KMS-11 (cell line): Measurements from ENCODE around the gene CCDC136.

ENCODE experiments used
- H2AFZ ChIP-seq: fragments of 200-600 bp; sonication (generic); 2 replicates; pipeline ENCODE4 v1.6.1; 2016; ENCODE audit warnings: antibody characterized with exemption, mixed run types, low read depth
- H3K27ac ChIP-seq: fragments of 200-600 bp; sonication (generic); 2 replicates; pipeline ENCODE4 v1.6.1; 2016; ENCODE audit warnings: mild to moderate bottlenecking, mixed run types
- H3K27me3 ChIP-seq: fragments of 200-600 bp; sonication (generic); 2 replicates; pipeline ENCODE4 v1.6.1; 2017; ENCODE audit warnings: mild to moderate bottlenecking, low read depth, mixed run types, moderate library complexity; ENCODE audit not compliant: insufficient read depth
- H3K36me3 ChIP-seq: fragments of 200-600 bp; sonication (generic); 2 replicates; pipeline ENCODE4 v1.6.1; 2017; ENCODE audit warnings: mild to moderate bottlenecking, mixed run types; ENCODE audit not compliant: insufficient read depth
- H3K4me1 ChIP-seq: fragments of 200-600 bp; sonication (generic); 2 replicates; pipeline ENCODE4 v1.6.1; 2016; ENCODE audit warnings: mild to moderate bottlenecking, low read depth, mixed run types; ENCODE audit not compliant: poor library complexity, severe bottlenecking
- H3K4me2 ChIP-seq: fragments of 200-600 bp; sonication (generic); 2 replicates; pipeline ENCODE4 v1.7.0; 2016; ENCODE audit warnings: mild to moderate bottlenecking, mixed run types
- H3K4me3 ChIP-seq: fragments of 200-600 bp; sonication (generic); IDR thresholded peaks from 2 replicates; pipeline ENCODE4 v1.6.1; 2017; ENCODE audit warnings: low read depth, low read length, mixed read lengths; ENCODE audit not compliant: insufficient read depth
- H3K79me2 ChIP-seq: fragments of 200-600 bp; sonication (generic); 2 replicates; pipeline ENCODE4 v1.6.1; 2016; ENCODE audit warnings: low read depth, mixed run types; ENCODE audit not compliant: insufficient read depth
- H3K9ac ChIP-seq: fragments of 200-600 bp; sonication (generic); 2 replicates; pipeline ENCODE4 v1.6.1; 2016; ENCODE audit warnings: mild to moderate bottlenecking, mixed run types
- H4K20me1 ChIP-seq: fragments of 200-600 bp; sonication (generic); 2 replicates; pipeline ENCODE4 v1.6.1; 2016; ENCODE audit warnings: mild to moderate bottlenecking, mixed run types; ENCODE audit not compliant: insufficient read depth
- TF ChIP-seq, protein P1 (sequence below): fragments of 200-600 bp; sonication (generic); conservative IDR thresholded peaks from 2 replicates; pipeline ENCODE4 v1.6.1; 2017; ENCODE audit warnings: low read depth, mild to moderate bottlenecking, antibody characterized with exemption, low read length, moderate library complexity, mixed read lengths

CCDC136 gene

DNA sequence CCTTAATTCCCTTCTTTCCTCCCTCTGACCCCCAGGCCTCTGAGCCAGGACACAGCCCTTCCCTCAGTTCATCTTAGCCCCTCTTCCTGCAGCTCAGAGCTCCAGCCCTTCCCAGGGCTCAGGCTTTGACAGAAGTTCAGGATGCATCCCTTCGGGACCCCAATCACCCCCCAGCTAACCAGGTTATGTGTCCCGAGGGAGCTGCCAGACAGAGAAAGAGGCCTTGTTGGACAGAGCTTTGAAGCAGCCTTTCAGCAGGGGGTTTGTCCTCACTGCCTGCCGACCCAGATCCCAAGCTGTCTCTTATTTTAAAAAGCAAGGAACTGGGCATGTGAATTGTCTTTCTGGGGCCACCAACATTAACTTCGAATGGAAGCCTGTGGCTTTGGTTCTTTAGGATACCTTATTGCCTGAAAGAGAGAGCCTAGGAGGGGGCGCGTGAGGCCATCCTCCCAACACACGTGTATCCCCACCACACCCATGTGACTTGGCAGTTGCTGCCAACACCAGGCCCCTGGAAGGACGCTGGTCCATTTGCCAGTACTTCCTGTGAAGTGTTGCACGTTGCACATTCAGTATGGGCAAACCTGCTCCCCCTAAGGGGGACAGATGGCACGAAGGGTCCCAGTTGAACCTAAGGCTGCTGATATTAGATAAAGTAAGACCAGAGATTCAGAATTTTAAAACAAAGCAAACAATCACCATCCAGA, 858 bp downstream of the CCDC136 start:
- no peak overlapping the region for H3K4me2 ChIP-seq
- no peak overlapping the region for H3K4me3 ChIP-seq
- no peaks in the 10 kb centered on the region for H3K36me3 ChIP-seq
- no peak overlapping the region for H3K27ac ChIP-seq
- peaks cover 11% of the 10 kb centered on the region; the same call in 1 of the 2 replicates for H3K27me3 ChIP-seq
- H3K79me2 ChIP-seq: no peaks in the 10 kb centered on the region
- peaks cover 10% of the 10 kb centered on the region for H3K4me1 ChIP-seq
- H2AFZ ChIP-seq: no peak overlapping the region
- TF ChIP-seq, protein P1, sequence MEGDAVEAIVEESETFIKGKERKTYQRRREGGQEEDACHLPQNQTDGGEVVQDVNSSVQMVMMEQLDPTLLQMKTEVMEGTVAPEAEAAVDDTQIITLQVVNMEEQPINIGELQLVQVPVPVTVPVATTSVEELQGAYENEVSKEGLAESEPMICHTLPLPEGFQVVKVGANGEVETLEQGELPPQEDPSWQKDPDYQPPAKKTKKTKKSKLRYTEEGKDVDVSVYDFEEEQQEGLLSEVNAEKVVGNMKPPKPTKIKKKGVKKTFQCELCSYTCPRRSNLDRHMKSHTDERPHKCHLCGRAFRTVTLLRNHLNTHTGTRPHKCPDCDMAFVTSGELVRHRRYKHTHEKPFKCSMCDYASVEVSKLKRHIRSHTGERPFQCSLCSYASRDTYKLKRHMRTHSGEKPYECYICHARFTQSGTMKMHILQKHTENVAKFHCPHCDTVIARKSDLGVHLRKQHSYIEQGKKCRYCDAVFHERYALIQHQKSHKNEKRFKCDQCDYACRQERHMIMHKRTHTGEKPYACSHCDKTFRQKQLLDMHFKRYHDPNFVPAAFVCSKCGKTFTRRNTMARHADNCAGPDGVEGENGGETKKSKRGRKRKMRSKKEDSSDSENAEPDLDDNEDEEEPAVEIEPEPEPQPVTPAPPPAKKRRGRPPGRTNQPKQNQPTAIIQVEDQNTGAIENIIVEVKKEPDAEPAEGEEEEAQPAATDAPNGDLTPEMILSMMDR: no peak
- no peaks in the 10 kb centered on the region for H4K20me1 ChIP-seq
- H3K9ac ChIP-seq: no peak overlapping the region

GRCh38 chr7:128793181-128793547, 1.4 kb downstream of the CCDC136 start:
- no peak overlapping the region for H3K4me3 ChIP-seq
- TF ChIP-seq, protein P1: no peak
- no peaks in the 10 kb centered on the region for H3K36me3 ChIP-seq
- H4K20me1 ChIP-seq: no peaks in the 10 kb centered on the region
- H3K27me3 ChIP-seq: peaks cover 11% of the 10 kb centered on the region; the same call in 1 of the 2 replicates
- H3K4me1 ChIP-seq: peaks cover 10% of the 10 kb centered on the region
- H2AFZ ChIP-seq: no peak overlapping the region
- no peak overlapping the region for H3K4me2 ChIP-seq
- no peak overlapping the region for H3K9ac ChIP-seq
- H3K79me2 ChIP-seq: no peaks in the 10 kb centered on the region
- no peak overlapping the region for H3K27ac ChIP-seq

DNA sequence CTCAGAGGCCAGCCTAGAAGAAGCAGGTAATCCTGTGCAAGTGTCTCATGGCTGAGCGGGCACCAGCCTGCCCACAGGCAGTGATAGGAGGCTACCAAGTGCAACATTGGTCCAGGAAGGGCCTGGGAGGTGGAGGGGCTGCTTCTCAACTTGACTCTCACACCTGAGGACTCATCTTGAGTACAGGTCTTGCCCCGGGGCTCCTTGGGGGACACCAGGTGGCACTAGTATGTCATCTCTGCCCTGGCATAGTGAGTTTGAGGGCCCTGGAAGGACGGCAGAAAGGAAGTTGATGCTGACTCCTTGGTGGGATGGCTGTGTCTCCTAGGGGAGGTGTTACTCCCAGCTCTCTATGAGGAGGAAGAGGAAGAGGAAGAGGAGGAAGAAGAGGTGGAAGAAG, 2.3 kb downstream of the CCDC136 start:
- Histone ChIP-seq H3K79me2 (no peaks in the 10 kb centered on the region), H3K4me3 (no peak overlapping the region), H2AFZ (no peak overlapping the region), H3K4me2 (no peak overlapping the region), H3K9ac (no peak overlapping the region), H3K36me3 (no peaks in the 10 kb centered on the region), H4K20me1 (no peaks in the 10 kb centered on the region), H3K27ac (no peak overlapping the region), H3K27me3 (peaks cover 11% of the 10 kb centered on the region; the same call in 1 of the 2 replicates), H3K4me1 (peaks cover 10% of the 10 kb centered on the region)
- TF ChIP-seq, protein P1: peak; percentile 27; the same call in 1 of the 2 replicates

DNA sequence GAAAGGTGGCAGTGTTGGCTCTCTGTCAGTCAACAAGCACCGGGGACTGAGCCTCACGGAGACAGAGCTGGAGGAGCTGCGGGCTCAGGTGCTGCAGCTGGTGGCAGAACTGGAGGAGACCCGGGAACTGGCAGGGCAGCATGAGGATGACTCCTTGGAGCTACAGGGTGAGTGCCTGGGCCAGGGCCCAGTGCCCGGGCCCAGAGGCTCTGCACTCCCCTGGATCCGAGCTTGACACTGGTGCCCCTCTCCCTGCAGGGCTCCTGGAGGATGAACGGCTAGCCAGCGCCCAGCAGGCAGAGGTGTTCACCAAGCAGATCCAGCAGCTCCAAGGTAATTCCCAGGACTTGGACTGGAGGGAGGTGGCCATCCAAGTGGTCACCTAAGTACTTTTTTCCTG, 2.7 kb downstream of the CCDC136 start:
- Histone ChIP-seq H3K36me3 (no peaks in the 10 kb centered on the region), H3K4me2 (no peak overlapping the region), H3K27me3 (peaks cover 11% of the 10 kb centered on the region; the same call in 1 of the 2 replicates), H4K20me1 (no peaks in the 10 kb centered on the region), H3K9ac (no peak overlapping the region), H3K79me2 (no peaks in the 10 kb centered on the region), H3K27ac (no peak overlapping the region), H3K4me1 (peaks cover 10% of the 10 kb centered on the region), H3K4me3 (no peak overlapping the region), H2AFZ (no peak overlapping the region)
- TF ChIP-seq, protein P1: no peak
